ENCODE measurements around the gene SLC24A4. TPM values are rescaled to one million over a fixed set of nuclear protein-coding genes. Genes with fewer than 3 reads are reported as not detected.
A peak's percentile ranks its signal among the peaks of the same experiment; 100 is the strongest.

The SLC24A4 gene
- total and polyA plus RNA-seq, 2 of the 4 experiments (the other 2 are of a cell fraction): not detected

DNA sequence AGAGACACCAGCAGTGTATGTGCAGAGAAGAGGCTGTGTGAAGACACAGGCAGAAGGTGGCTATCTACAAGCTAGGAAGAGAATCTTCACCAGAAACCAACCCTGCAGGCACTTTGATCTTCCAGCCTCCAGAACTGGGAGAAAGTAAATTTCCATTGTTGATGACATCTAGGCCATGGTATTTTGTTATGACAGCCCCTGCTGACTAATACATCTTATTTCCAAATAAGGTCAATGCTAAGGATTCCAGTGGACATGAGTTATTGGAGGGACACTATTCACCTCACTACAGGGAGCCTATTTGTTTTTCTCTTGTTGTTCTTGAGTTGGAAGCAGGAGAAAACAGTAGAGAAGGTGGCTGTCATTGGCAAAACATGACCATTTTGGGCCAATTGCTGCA, 102.1 kb downstream of the SLC24A4 start:
- Histone ChIP-seq H3K27ac (ENCODE audit: insufficient read depth, low read length) (no peak overlapping the region; the same call in 1 of the 2 replicates), H4K8ac (ENCODE audit: low read depth in 2 of 2, low read length in 2 of 2) (peak overlapping the region in 1 of 2 experiments; percentile 63; a peak in 3 of 4 replicates), H4K20me1 (ENCODE audit: insufficient read depth, low read length) (no peaks in the 10 kb centered on the region), H2AK9ac (replicated peaks; ENCODE audit: low read depth, low read length, poor library complexity) (peak overlapping the region; percentile 73), H2AFZ (replicated peaks; ENCODE audit: low read length, poor library complexity) (peak overlapping the region; percentile 80), H2AK5ac (ENCODE audit: low read depth, low read length) (peak overlapping the region; percentile 92; the same call in 1 of the 2 replicates), H3K27me3 (ENCODE audit: control insufficient read depth, insufficient read depth, low read length) (no peaks in the 10 kb centered on the region), H3K4me2 (ENCODE audit: low read depth, low read length) (no peak overlapping the region), H3K9ac (ENCODE audit: low read depth, low read length) (no peak overlapping the region), H3K14ac (replicated peaks; ENCODE audit: low read depth, low read length) (peak overlapping the region; percentile 65), H3K23ac (ENCODE audit: low read depth, low read length) (peak overlapping the region; percentile 51; the same call in 1 of the 2 replicates), H3K4ac (ENCODE audit: low read depth, low read length) (peak overlapping the region; percentile 75), H2BK20ac (ENCODE audit: low read depth, low read length) (peak overlapping the region; percentile 71), H2BK120ac (ENCODE audit: low read depth, low read length) (peak overlapping the region; percentile 89), H4K5ac (ENCODE audit: low read depth, low read length) (peak overlapping the region; percentile 48; the same call in 1 of the 2 replicates), H3K79me1 (ENCODE audit: low read depth in 1 of 2, low read length in 2 of 2) (no peaks in the 10 kb centered on the region), H3K36me3 (ENCODE audit: control insufficient read depth, insufficient read depth, low read length) (no peaks in the 10 kb centered on the region), H2BK15ac (ENCODE audit: low read depth, low read length) (peak overlapping the region; percentile 91; the same call in 1 of the 3 replicates), H4K91ac (ENCODE audit: insufficient read depth, low read depth, low read length) (peak overlapping the region; percentile 56), H3K4me1 (ENCODE audit: control insufficient read depth, insufficient read depth, low read length) (peaks cover 6% of the 10 kb centered on the region), H3K18ac (ENCODE audit: low read depth, low read length) (peak overlapping the region; percentile 38; the same call in 1 of the 2 replicates), H3K4me3 (ENCODE audit: insufficient read depth, low read depth, low read length) (no peak overlapping the region), H3K56ac (ENCODE audit: extremely low read depth, insufficient read depth, low read length) (0 out of 2 replicates have a peak overlapping the region, but pooled peaks have one; percentile 33), H2BK5ac (ENCODE audit: low read depth, low read length, poor library complexity, severe bottlenecking) (peak overlapping the region; percentile 69), H3K9me1 (ENCODE audit: insufficient read depth, low read length) (peaks cover 9% of the 10 kb centered on the region), H3K9me3 (ENCODE audit: control insufficient read depth, insufficient read depth, low read length) (peaks cover 13% of the 10 kb centered on the region)
- intact Hi-C loops (cut with micrococcal nuclease) (no loop called here), in situ Hi-C loops (cut with MboI; ENCODE audit: low sequenced_read_pairs) (no loop called here), dilution Hi-C loops (cut with HindIII; ENCODE audit: low sequenced_read_pairs, unreplicated experiment) (no loop called here)
- DNase-seq (peak; percentile 52), ATAC-seq (ENCODE audit: low read depth) (peak; percentile 50)
- ChIA-PET POLR2A (ENCODE audit: unreplicated experiment) (interaction anchor here (0.6 kb wide), 1 partner anchor 305 kb away, joined by 4 read pairs; no protein-coding TSS in a partner anchor), CTCF (no interaction called here)
- BruUV-seq (replicated peaks): no TSS peak
- TF ChIP-seq CHD1 (IDR thresholded peaks at IDR 0.05; ENCODE audit: low read depth, low read length) (no peak), FOS (IDR thresholded peaks at IDR 0.05; ENCODE audit: low read depth, low read length) (no peak), CEBPB (IDR thresholded peaks at IDR 0.05; ENCODE audit: low read depth, low read length) (no peak), RAD21 (IDR thresholded peaks at IDR 0.05; ENCODE audit: low read length) (no peak), MXI1 (IDR thresholded peaks at IDR 0.05; ENCODE audit: borderline replicate concordance, low read depth, low read length) (no peak), POLR2A (IDR thresholded peaks at IDR 0.05; ENCODE audit: low read depth, low read length) (no peak), RCOR1 (IDR thresholded peaks at IDR 0.05; ENCODE audit: insufficient replicate concordance, low read length) (no peak), SMC3 (IDR thresholded peaks at IDR 0.05; ENCODE audit: low read depth, low read length) (no peak), BHLHE40 (IDR thresholded peaks at IDR 0.05; ENCODE audit: low read depth, low read length) (no peak)
- TF ChIP-seq, protein P1, sequence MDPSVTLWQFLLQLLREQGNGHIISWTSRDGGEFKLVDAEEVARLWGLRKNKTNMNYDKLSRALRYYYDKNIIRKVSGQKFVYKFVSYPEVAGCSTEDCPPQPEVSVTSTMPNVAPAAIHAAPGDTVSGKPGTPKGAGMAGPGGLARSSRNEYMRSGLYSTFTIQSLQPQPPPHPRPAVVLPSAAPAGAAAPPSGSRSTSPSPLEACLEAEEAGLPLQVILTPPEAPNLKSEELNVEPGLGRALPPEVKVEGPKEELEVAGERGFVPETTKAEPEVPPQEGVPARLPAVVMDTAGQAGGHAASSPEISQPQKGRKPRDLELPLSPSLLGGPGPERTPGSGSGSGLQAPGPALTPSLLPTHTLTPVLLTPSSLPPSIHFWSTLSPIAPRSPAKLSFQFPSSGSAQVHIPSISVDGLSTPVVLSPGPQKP (IDR thresholded peaks at IDR 0.05; ENCODE audit: borderline replicate concordance, low read depth, low read length): no peak
- TF ChIP-seq, protein P2, sequence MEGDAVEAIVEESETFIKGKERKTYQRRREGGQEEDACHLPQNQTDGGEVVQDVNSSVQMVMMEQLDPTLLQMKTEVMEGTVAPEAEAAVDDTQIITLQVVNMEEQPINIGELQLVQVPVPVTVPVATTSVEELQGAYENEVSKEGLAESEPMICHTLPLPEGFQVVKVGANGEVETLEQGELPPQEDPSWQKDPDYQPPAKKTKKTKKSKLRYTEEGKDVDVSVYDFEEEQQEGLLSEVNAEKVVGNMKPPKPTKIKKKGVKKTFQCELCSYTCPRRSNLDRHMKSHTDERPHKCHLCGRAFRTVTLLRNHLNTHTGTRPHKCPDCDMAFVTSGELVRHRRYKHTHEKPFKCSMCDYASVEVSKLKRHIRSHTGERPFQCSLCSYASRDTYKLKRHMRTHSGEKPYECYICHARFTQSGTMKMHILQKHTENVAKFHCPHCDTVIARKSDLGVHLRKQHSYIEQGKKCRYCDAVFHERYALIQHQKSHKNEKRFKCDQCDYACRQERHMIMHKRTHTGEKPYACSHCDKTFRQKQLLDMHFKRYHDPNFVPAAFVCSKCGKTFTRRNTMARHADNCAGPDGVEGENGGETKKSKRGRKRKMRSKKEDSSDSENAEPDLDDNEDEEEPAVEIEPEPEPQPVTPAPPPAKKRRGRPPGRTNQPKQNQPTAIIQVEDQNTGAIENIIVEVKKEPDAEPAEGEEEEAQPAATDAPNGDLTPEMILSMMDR (conservative IDR thresholded peaks at IDR 0.05; ENCODE audit: low read depth, low read length): no peak

Measured in IMR-90 (cell line).